ENCODE measurements around the gene IHH.

- TF ChIP-seq, protein P1, sequence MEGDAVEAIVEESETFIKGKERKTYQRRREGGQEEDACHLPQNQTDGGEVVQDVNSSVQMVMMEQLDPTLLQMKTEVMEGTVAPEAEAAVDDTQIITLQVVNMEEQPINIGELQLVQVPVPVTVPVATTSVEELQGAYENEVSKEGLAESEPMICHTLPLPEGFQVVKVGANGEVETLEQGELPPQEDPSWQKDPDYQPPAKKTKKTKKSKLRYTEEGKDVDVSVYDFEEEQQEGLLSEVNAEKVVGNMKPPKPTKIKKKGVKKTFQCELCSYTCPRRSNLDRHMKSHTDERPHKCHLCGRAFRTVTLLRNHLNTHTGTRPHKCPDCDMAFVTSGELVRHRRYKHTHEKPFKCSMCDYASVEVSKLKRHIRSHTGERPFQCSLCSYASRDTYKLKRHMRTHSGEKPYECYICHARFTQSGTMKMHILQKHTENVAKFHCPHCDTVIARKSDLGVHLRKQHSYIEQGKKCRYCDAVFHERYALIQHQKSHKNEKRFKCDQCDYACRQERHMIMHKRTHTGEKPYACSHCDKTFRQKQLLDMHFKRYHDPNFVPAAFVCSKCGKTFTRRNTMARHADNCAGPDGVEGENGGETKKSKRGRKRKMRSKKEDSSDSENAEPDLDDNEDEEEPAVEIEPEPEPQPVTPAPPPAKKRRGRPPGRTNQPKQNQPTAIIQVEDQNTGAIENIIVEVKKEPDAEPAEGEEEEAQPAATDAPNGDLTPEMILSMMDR (IDR thresholded peaks at IDR 0.05): no peak
- TF ChIP-seq POLR2A (IDR thresholded peaks at IDR 0.05): no peak
Measured at GRCh38 chr2:219058541-219059374, 2.0 kb downstream of the IHH start.

Measured in uterus (tissue), 2 donors.